ENCODE measurements around the gene E2F7.

DNA sequence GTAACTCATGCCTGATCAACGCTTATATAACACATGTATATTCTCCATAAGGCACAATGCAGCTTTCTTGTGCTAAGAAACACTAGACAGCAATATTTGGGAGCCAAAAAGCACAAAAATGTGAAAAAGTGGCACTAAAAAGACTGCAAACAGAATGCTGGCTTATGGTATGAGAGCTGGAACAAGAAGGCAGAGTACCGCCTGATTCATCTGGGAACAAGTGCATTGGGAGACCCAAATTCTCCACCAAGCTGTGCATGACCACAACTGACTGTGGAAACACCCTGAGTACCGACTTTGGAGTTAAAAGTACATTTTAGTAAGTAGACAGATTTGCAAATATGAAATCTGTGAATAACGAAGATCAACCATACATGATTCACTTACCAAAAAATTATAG is 25.1 kb downstream of the E2F7 start:
- no peak for TF ChIP-seq YY1 (IDR thresholded peaks at IDR 0.05; ENCODE audit: insufficient read depth, insufficient read length)
- no peak for TF ChIP-seq ZNF274 (IDR thresholded peaks at IDR 0.05; ENCODE audit: low read depth, low read length)
- no peak for TF ChIP-seq SUZ12 (IDR thresholded peaks at IDR 0.05; ENCODE audit: extremely low read depth, insufficient read depth, insufficient read length)
